GM13976 (cell line): ENCODE measurements around the gene FDX2.

Experiments used
- DNase-seq: peaks from one replicate; pipeline ENCODE4 v3.0.0; 2012; ENCODE audit warnings: low spot score
- in situ Hi-C: fragments of 300-500 bp; cut with MboI; formaldehyde crosslinking; loops from one replicate; pipeline ENCODE4 v1.12.0; 2022; ENCODE audit warnings: low sequenced_read_pairs, mixed read lengths, inconsistent platforms; ENCODE audit not compliant: unreplicated experiment
- TF ChIP-seq, protein P1 (sequence below): IDR thresholded peaks from 2 replicates; pipeline ENCODE4 v1.5.1; 2012; ENCODE audit warnings: borderline replicate concordance, mild to moderate bottlenecking; ENCODE audit not compliant: insufficient read depth; ENCODE audit errors: extremely low read depth, missing control alignments, control extremely low read depth

Gene FDX2

DNA sequence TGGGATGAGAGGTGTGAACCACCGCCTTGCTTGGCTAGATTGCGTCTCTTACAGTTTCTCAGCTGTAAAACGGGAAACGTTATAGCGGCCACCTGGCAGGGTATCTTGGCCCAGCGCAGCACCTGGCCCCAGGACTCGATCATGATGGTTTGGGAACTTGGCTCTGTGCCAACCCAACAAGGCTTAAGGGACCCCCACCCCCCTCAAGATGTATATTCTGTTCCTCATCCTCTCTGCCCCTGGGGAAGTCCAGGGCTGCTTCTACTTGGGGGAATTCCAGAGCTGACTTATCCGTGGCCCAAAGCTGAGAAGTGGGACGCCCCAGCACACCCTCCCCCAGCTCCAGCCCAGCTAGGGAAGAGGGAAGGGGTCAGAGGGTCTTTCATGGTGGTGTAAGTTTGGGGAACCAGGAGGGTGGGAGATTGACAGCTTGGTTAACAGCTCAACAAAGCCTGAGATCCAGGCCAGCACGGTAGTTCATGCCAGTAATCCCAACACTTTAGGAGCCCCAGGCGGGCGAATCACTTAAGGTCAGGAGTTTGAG is 44.2 kb downstream of the FDX2 start:
- in situ Hi-C loops: no loop called here
- peak; percentile 77 for DNase-seq
- TF ChIP-seq, protein P1, sequence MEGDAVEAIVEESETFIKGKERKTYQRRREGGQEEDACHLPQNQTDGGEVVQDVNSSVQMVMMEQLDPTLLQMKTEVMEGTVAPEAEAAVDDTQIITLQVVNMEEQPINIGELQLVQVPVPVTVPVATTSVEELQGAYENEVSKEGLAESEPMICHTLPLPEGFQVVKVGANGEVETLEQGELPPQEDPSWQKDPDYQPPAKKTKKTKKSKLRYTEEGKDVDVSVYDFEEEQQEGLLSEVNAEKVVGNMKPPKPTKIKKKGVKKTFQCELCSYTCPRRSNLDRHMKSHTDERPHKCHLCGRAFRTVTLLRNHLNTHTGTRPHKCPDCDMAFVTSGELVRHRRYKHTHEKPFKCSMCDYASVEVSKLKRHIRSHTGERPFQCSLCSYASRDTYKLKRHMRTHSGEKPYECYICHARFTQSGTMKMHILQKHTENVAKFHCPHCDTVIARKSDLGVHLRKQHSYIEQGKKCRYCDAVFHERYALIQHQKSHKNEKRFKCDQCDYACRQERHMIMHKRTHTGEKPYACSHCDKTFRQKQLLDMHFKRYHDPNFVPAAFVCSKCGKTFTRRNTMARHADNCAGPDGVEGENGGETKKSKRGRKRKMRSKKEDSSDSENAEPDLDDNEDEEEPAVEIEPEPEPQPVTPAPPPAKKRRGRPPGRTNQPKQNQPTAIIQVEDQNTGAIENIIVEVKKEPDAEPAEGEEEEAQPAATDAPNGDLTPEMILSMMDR: no peak

DNA sequence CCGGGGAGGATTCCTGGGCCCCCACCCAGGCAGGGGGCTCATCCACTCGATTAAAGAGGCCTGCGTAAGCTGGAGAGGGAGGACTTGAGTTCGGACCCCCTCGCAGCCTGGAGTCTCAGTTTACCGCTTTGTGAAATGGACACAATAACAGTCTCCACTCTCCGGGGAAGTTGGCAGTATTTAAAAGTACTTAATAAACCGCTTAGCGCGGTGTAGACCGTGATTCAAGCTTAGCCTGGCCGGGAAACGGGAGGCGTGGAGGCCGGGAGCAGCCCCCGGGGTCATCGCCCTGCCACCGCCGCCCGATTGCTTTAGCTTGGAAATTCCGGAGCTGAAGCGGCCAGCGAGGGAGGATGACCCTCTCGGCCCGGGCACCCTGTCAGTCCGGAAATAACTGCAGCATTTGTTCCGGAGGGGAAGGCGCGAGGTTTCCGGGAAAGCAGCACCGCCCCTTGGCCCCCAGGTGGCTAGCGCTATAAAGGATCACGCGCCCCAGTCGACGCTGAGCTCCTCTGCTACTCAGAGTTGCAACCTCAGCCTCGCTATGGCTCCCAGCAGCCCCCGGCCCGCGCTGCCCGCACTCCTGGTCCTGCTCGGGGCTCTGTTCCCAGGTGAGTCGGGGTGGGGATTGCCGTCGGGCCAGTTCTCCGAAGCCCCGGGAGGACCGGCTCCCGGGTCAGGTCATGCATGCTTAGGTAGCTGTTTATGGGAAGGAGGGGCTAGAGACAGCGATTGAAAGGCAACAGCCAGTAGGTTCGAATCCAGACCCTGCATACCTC is 45.0 kb downstream of the FDX2 start, which contains the start of gene ICAM1:
Gene ICAM1 (plus strand): TSS at position 505 of the 779 bp plus-strand sequence. CDS start 40 bp downstream, at position 545.
- TF ChIP-seq, protein P1: no peak
- DNase-seq: peak; percentile 89
- in situ Hi-C loops: no loop called here

GRCh38 chr19:10270180-10270615 is 45.6 kb downstream of the FDX2 start:
- in situ Hi-C loops: no loop called here
- peak; percentile 84 for DNase-seq
- TF ChIP-seq, protein P1: no peak

GRCh38 chr19:10269333-10270179 is 46.3 kb downstream of the FDX2 start:
- peak; percentile 86 for DNase-seq
- TF ChIP-seq, protein P1: peak; percentile 95
- in situ Hi-C loops: loop anchor here (5.0 kb wide), 1 partner anchor 118 kb away; no protein-coding TSS in a partner anchor

DNA sequence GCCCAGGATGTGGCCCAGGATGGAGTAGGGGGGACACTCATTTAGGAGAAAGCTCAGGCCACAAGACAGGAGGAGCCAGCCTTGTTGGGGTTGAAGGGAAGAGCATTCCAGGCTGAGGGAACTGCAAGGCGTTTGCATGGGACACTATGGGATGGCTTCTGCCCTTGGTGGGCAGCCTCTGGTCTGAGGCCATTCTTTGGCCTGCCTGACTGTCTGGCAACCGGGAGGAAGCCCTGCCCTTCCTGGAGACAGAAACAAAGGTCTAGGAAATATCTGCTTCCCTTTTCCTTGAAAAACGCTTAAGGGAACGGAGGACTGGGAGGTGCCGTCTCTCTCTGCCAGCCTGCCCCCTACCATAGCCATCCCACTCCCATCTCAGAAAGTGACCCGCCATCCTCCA is 47.7 kb downstream of the FDX2 start:
- no peak for DNase-seq
- TF ChIP-seq, protein P1: no peak
- in situ Hi-C loops: loop anchor here (5.0 kb wide), 1 partner anchor 119 kb away; no protein-coding TSS in a partner anchor

GRCh38 chr19:10266706-10267105 is 49.1 kb downstream of the FDX2 start:
- in situ Hi-C loops: loop anchor here (5.0 kb wide), 1 partner anchor 121 kb away; no protein-coding TSS in a partner anchor
- TF ChIP-seq, protein P1: no peak
- no peak for DNase-seq
